GM19099 (cell line): Measurements from ENCODE around the gene POU1F1.

Source experiments
- POLR2A ChIP-seq: IDR thresholded peaks from 3 replicates; pipeline ENCODE4 v1.6.1; 2011; ENCODE audit warnings: low read depth; ENCODE audit not compliant: insufficient read length; ENCODE audit errors: extremely low read depth

The POU1F1 gene

GRCh38 chr3:87276484-87276883 is at the start of gene POU1F1:
Gene POU1F1, minus strand, starts transcription at chr3:87276584. Its CDS starts 122 bp downstream, at chr3:87276462.
- no peak for TF ChIP-seq POLR2A

- TF ChIP-seq POLR2A: no peak
Measured at GRCh38 chr3:87324609-87325008, 48.2 kb upstream of the POU1F1 start.

GRCh38 chr3:87320756-87321626 is 44.6 kb upstream of the POU1F1 start:
- no peak for TF ChIP-seq POLR2A

- TF ChIP-seq POLR2A: no peak
Measured at GRCh38 chr3:87318617-87319021, 42.2 kb upstream of the POU1F1 start.

- no peak for TF ChIP-seq POLR2A
Measured at GRCh38 chr3:87317779-87318178, 41.4 kb upstream of the POU1F1 start.

GRCh38 chr3:87313641-87314040 is 37.3 kb upstream of the POU1F1 start:
- no peak for TF ChIP-seq POLR2A

GRCh38 chr3:87311309-87311708 is 34.9 kb upstream of the POU1F1 start:
- no peak for TF ChIP-seq POLR2A

- no peak for TF ChIP-seq POLR2A
Measured at GRCh38 chr3:87309601-87310000, 33.2 kb upstream of the POU1F1 start.

GRCh38 chr3:87307805-87308204 is 31.4 kb upstream of the POU1F1 start:
- no peak for TF ChIP-seq POLR2A

GRCh38 chr3:87305517-87305916 is 29.1 kb upstream of the POU1F1 start:
- no peak for TF ChIP-seq POLR2A

GRCh38 chr3:87298111-87298718 is 21.8 kb upstream of the POU1F1 start:
- no peak for TF ChIP-seq POLR2A

GRCh38 chr3:87288446-87288845 is 12.1 kb upstream of the POU1F1 start:
- TF ChIP-seq POLR2A: no peak

GRCh38 chr3:87287011-87287410 is 10.6 kb upstream of the POU1F1 start:
- TF ChIP-seq POLR2A: no peak

- no peak for TF ChIP-seq POLR2A
Measured at GRCh38 chr3:87272718-87273341, 3.6 kb downstream of the POU1F1 start.

GRCh38 chr3:87270908-87271700 is 5.3 kb downstream of the POU1F1 start:
- no peak for TF ChIP-seq POLR2A
